ENCODE results near the gene CIDEA. TPM values are rescaled to one million over a fixed set of nuclear protein-coding genes. Genes with fewer than 3 reads are reported as not detected.

The CIDEA gene
- total and polyA plus RNA-seq, 9 of the 15 experiments (the other 6 are each of a cell fraction or from before 2014, with no cell fraction given): not detected

GRCh38 chr18:12281861-12282260 lies 27.7 kb downstream of the CIDEA start:
- Histone ChIP-seq H3K9me1 (ENCODE audit: control insufficient read depth, insufficient read depth, low read length) (no peaks in the 10 kb centered on the region), H3K4me1 (replicated peaks in 1 of 2; ENCODE audit: control insufficient read depth in 2 of 2, insufficient read depth in 2 of 2, low read length in 2 of 2) (peaks cover 6 to 15% of the 10 kb centered on the region in 2 experiments; a peak in 4 of 5 replicates), H4K20me1 (replicated peaks; ENCODE audit: control insufficient read depth, insufficient read depth, low read length) (no peaks in the 10 kb centered on the region), H3K27ac (ENCODE audit: extremely low read depth, low read depth, low read length) (no peak overlapping the region), H3K9me3 (replicated peaks; ENCODE audit: control insufficient read depth, insufficient read depth, low read depth, low read length) (no peaks in the 10 kb centered on the region), H3K27me3 (ENCODE audit: control insufficient read depth in 2 of 2, insufficient read depth in 2 of 2, low read length in 2 of 2) (no peaks in the 10 kb centered on the region), H3K36me3 (ENCODE audit: control insufficient read depth, insufficient read depth, low read length) (no peaks in the 10 kb centered on the region), H3K4me3 (no peak overlapping the region), H3K79me2 (ENCODE audit: control insufficient read depth, insufficient read depth, low read length) (no peaks in the 10 kb centered on the region), H3K9ac (ENCODE audit: insufficient read depth in 1 of 2, low read depth in 2 of 2, low read length in 2 of 2) (peak overlapping the region in 1 of 2 experiments; percentile 11; a peak in 1 of 4 replicates), H3K4me2 (ENCODE audit: insufficient read depth, low read length) (no peak overlapping the region), H2AFZ (ENCODE audit: low read depth, low read length) (no peak overlapping the region)
- intact Hi-C loops (cut with micrococcal nuclease): loop anchor here (2.0 to 5.0 kb wide), 3 partner anchors 45 to 109 kb away; partner anchors contain the start of gene AFG3L2
- BruUV-seq (replicated peaks): no TSS peak
- ATAC-seq: no peak
- TF ChIP-seq CBFA2T3 (IDR thresholded peaks at IDR 0.05) (no peak), ESRRA (IDR thresholded peaks at IDR 0.05; ENCODE audit: borderline replicate concordance, low read depth) (no peak), ZNF717 (CRISPR knock-in tag; IDR thresholded peaks at IDR 0.05) (no peak), EP400 (IDR thresholded peaks at IDR 0.05) (no peak), DNMT1 (IDR thresholded peaks at IDR 0.05) (no peak), MAFK (IDR thresholded peaks at IDR 0.05; ENCODE audit: low read length) (no peak), ZNF444 (CRISPR knock-in tag; IDR thresholded peaks at IDR 0.05) (no peak), ZNF75A (CRISPR knock-in tag; IDR thresholded peaks at IDR 0.05) (no peak), CCNT2 (IDR thresholded peaks at IDR 0.05; ENCODE audit: borderline replicate concordance, extremely low read depth, insufficient read length, low read depth, low read length) (no peak), FOS (IDR thresholded peaks at IDR 0.05; ENCODE audit: extremely low read depth, insufficient read length) (no peak), BRD4 (IDR thresholded peaks at IDR 0.05) (no peak)
- TF ChIP-seq, protein P1, sequence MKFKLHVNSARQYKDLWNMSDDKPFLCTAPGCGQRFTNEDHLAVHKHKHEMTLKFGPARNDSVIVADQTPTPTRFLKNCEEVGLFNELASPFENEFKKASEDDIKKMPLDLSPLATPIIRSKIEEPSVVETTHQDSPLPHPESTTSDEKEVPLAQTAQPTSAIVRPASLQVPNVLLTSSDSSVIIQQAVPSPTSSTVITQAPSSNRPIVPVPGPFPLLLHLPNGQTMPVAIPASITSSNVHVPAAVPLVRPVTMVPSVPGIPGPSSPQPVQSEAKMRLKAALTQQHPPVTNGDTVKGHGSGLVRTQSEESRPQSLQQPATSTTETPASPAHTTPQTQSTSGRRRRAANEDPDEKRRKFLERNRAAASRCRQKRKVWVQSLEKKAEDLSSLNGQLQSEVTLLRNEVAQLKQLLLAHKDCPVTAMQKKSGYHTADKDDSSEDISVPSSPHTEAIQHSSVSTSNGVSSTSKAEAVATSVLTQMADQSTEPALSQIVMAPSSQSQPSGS (CRISPR knock-in tag; IDR thresholded peaks at IDR 0.05): no peak
- TF ChIP-seq, protein P2, sequence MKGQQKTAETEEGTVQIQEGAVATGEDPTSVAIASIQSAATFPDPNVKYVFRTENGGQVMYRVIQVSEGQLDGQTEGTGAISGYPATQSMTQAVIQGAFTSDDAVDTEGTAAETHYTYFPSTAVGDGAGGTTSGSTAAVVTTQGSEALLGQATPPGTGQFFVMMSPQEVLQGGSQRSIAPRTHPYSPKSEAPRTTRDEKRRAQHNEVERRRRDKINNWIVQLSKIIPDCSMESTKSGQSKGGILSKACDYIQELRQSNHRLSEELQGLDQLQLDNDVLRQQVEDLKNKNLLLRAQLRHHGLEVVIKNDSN (CRISPR knock-in tag; IDR thresholded peaks at IDR 0.05): no peak
- WGBS (ENCODE audit: insufficient coverage, low coverage, missing lambda C conversion rate): 0% methylated on average over 1 of the region's 1 CpG
- in situ Hi-C loops (cut with MboI): loop anchor here (5.0 kb wide), 1 partner anchor 380 kb away; no protein-coding TSS in a partner anchor
- ChIA-PET POLR2A (no interaction called here), CTCF (ENCODE audit: low intra/inter-chr PET ratio) (no interaction called here)
- DNase-seq (ENCODE audit: extremely low read depth in 1 of 4, low spot score in 3 of 4): no peak
- FAIRE-seq: no peak

Measured in K562 (cell line).